CD14-positive monocyte (primary cell): ENCODE data around the gene CCDC121. TPM values are rescaled to one million over a fixed set of nuclear protein-coding genes. Genes with fewer than 3 reads are reported as not detected.
"Not testable (repeated sequence)": the region's sequence is repeated elsewhere in the genome, so short reads cannot be mapped to it uniquely, and the experiment has no call there.

ENCODE experiments used
- DNase-seq, 3 donors: peaks; one replicate each; pipeline ENCODE4 v3.0.0-alpha.2; 2011 to 2022
- H2AFZ ChIP-seq: 2 replicates; pipeline ENCODE4 v1.6.0; 2012; ENCODE audit warnings: mild to moderate bottlenecking, low read depth, low read length, inconsistent platforms; ENCODE audit not compliant: insufficient read depth, poor library complexity, severe bottlenecking
- H3K27ac ChIP-seq, 2 donors: 1 replicate in 1 of 2; 2 replicates in 1 of 2; pipeline ENCODE4 v1.5.1; 2012 to 2013; ENCODE audit warnings: low read length in 2 of 2, control low read depth in 1 of 2, inconsistent platforms in 1 of 2, low read depth in 1 of 2, mild to moderate bottlenecking in 1 of 2
- H3K27me3 ChIP-seq, 2 donors: one replicate each; pipeline versions ENCODE4 v1.6.0 to v1.6.1; 2011 to 2013; ENCODE audit warnings: low read length in 2 of 2; ENCODE audit not compliant: control insufficient read depth in 2 of 2, insufficient read depth in 2 of 2
- H3K36me3 ChIP-seq, 2 donors: replicated peaks in 1 of 2; 1 replicate in 1 of 2; 2 replicates in 1 of 2; pipeline versions ENCODE4 v1.5.1 to v1.6.1; 2012 to 2013; ENCODE audit warnings: low read length in 2 of 2, control low read depth in 1 of 2, inconsistent platforms in 1 of 2, mild to moderate bottlenecking in 1 of 2; ENCODE audit not compliant: insufficient read depth in 2 of 2, control insufficient read depth in 1 of 2
- H3K4me1 ChIP-seq, 2 donors: 1 replicate in 1 of 2; 2 replicates in 1 of 2; pipeline versions ENCODE4 v1.5.1 to v1.6.1; 2012 to 2013; ENCODE audit warnings: low read length in 2 of 2, control low read depth in 1 of 2, inconsistent platforms in 1 of 2, mild to moderate bottlenecking in 1 of 2, moderate library complexity in 1 of 2; ENCODE audit not compliant: insufficient read depth in 2 of 2, control insufficient read depth in 1 of 2
- H3K4me2 ChIP-seq: replicated peaks from 2 replicates; pipeline ENCODE3; 2012; ENCODE audit warnings: low read length, moderate library complexity, mild to moderate bottlenecking; ENCODE audit not compliant: poor library complexity, severe bottlenecking; ENCODE audit errors: extremely low read depth
- H3K4me3 ChIP-seq, 3 experiments: fragments of 200-600 bp in 1 of 3; sonication (generic) in 1 of 3; replicated peaks in 1 of 3; 1 replicate in 2 of 3; 2 replicates in 1 of 3; pipeline ENCODE4 v1.5.1; 2011 to 2013; ENCODE audit warnings: low read length in 3 of 3, mild to moderate bottlenecking in 3 of 3, control low read depth in 2 of 3, low read depth in 2 of 3, inconsistent platforms in 1 of 3, moderate library complexity in 1 of 3
- H3K79me2 ChIP-seq: 2 replicates; pipeline ENCODE4 v1.6.0; 2012; ENCODE audit warnings: mild to moderate bottlenecking, control low read depth, inconsistent platforms, low read length, moderate library complexity; ENCODE audit not compliant: insufficient read depth
- H3K9ac ChIP-seq: 2 replicates; pipeline ENCODE4 v1.6.0; 2017; ENCODE audit warnings: low read length, mild to moderate bottlenecking; ENCODE audit not compliant: insufficient read depth, poor library complexity, severe bottlenecking
- H3K9me3 ChIP-seq, 2 donors: replicated peaks in 1 of 2; 1 replicate in 1 of 2; 2 replicates in 1 of 2; pipeline versions ENCODE4 v1.5.1 to v1.6.1; 2012 to 2013; ENCODE audit warnings: low read length in 2 of 2, control low read depth in 1 of 2; ENCODE audit not compliant: control insufficient read depth in 1 of 2, insufficient read depth in 1 of 2
- H4K20me1 ChIP-seq: 2 replicates; pipeline ENCODE4 v1.6.0; 2012; ENCODE audit warnings: mild to moderate bottlenecking, low read length, control low read depth, moderate library complexity; ENCODE audit not compliant: insufficient read depth
- H3K27ac Mint-ChIP-seq, 7 donors: one replicate each; pipeline ENCODE4 v1.8.0; 2020; ENCODE audit warnings: mild to moderate bottlenecking in 7 of 7, mixed read lengths in 7 of 7, moderate library complexity in 6 of 7, inconsistent platforms in 2 of 7
- H3K27me3 Mint-ChIP-seq, 3 donors: one replicate each; pipeline ENCODE4 v1.8.0; 2021 to 2022; ENCODE audit warnings: low read depth in 3 of 3, mild to moderate bottlenecking in 3 of 3, mixed read lengths in 3 of 3, moderate library complexity in 3 of 3, inconsistent platforms in 1 of 3
- H3K36me3 Mint-ChIP-seq, 2 donors: one replicate each; pipeline ENCODE4 v1.8.0; 2020; ENCODE audit warnings: mixed read lengths in 2 of 2, inconsistent platforms in 1 of 2, mild to moderate bottlenecking in 1 of 2
- H3K4me1 Mint-ChIP-seq: one replicate; pipeline ENCODE4 v1.8.0; 2020; ENCODE audit warnings: mild to moderate bottlenecking, mixed read lengths
- H3K4me3 Mint-ChIP-seq, 2 donors: one replicate each; pipeline ENCODE4 v1.8.0; 2020; ENCODE audit warnings: mild to moderate bottlenecking in 2 of 2, mixed read lengths in 2 of 2, moderate library complexity in 1 of 2
- H3K9me3 Mint-ChIP-seq, 7 donors: one replicate each; pipeline ENCODE4 v1.8.0; 2020 to 2022; ENCODE audit warnings: mixed read lengths in 7 of 7, mild to moderate bottlenecking in 6 of 7, moderate library complexity in 6 of 7, inconsistent platforms in 2 of 7
- CTCF ChIP-seq: fragments of 200-600 bp; IDR thresholded peaks from one replicate; pipeline ENCODE4 v1.8.0; 2022; ENCODE audit warnings: antibody characterized with exemption, mild to moderate bottlenecking
- WGBS: methylation state at CpG from one replicate; pipeline ENCODE4 v1.1.5; 2013; ENCODE audit warnings: missing lambda C conversion rate; ENCODE audit not compliant: insufficient coverage; 5-methylcytosine and 5-hydroxymethylcytosine counted together
- intact Hi-C, 2 donors: fragments of 100-400 bp; cut with micrococcal nuclease; formaldehyde crosslinking; loops; one replicate each; pipeline versions ENCODE4 v1.15.0 to v1.15.1; 2023
- polyA plus RNA-seq, 3 donors: library from polyadenylated mRNA; depleted of rRNA in 1 of 3; unstranded in 2 of 3; stranded (reverse) in 1 of 3; fragments of 300-500 nt in 2 of 3; fragments of >200 nt in 1 of 3; fragmentation: Illumina TruSeq in 2 of 3; gene quantifications; 1 replicate in 2 of 3; 2 replicates in 1 of 3; pipeline ENCODE4 v1.2.3, GENCODE V29; 2012 to 2021

The CCDC121 gene
- polyA plus RNA-seq, 3 donors, result 0.22 to 0.61 (median 0.53) TPM

- H3K9me3 Mint-ChIP-seq, result no peaks in the 10 kb centered on the region
- Histone ChIP-seq H3K9me3 (no peaks in the 10 kb centered on the region), H3K9ac (peak overlapping the region; percentile 92), H3K79me2 (peaks cover 35% of the 10 kb centered on the region), H4K20me1 (no peaks in the 10 kb centered on the region), H3K4me2 (peak overlapping the region; percentile 92), H3K4me3 (peak overlapping the region; percentile 66 to 95 (median 72)), H3K4me1 (peaks cover 30 to 35% of the 10 kb centered on the region in 2 donors), H3K27me3 (no peaks in the 10 kb centered on the region), H2AFZ (peak overlapping the region; percentile 62), H3K36me3 (peaks cover 34 to 48% of the 10 kb centered on the region in 2 donors), H3K27ac (peak overlapping the region; percentile 73 to 96)
- intact Hi-C loops, result no loop called here
- H3K27ac Mint-ChIP-seq, result no peak overlapping the region
- peak; percentile 70 to 90 (median 85) for DNase-seq
- peaks cover 0 to 3% (median 0%) of the 10 kb centered on the region in 3 donors for H3K27me3 Mint-ChIP-seq
- no peak overlapping the region for H3K4me3 Mint-ChIP-seq
- H3K4me1 Mint-ChIP-seq, result peaks cover 21% of the 10 kb centered on the region
- no peak for TF ChIP-seq CTCF
- WGBS, result 2% methylated on average over 11 of the region's 21 CpGs
- H3K36me3 Mint-ChIP-seq, result peaks cover 34 to 45% of the 10 kb centered on the region in 2 donors
These were observed 647 bp downstream of the CCDC121 start for GRCh38 chr2:27627963-27628766.

GRCh38 chr2:27626921-27627320 is 1.9 kb downstream of the CCDC121 start:
- H2AFZ ChIP-seq, H3K27me3 ChIP-seq, H3K27ac Mint-ChIP-seq, H4K20me1 ChIP-seq, H3K9me3 Mint-ChIP-seq, H3K9me3 ChIP-seq, H3K9ac ChIP-seq, intact Hi-C loops, H3K27me3 Mint-ChIP-seq: not testable (repeated sequence)
- Histone ChIP-seq H3K79me2 (peaks cover 34% of the 10 kb centered on the region), H3K4me2 (peak overlapping the region; percentile 19), H3K36me3 (peaks cover 35 to 49% of the 10 kb centered on the region in 2 donors), H3K27ac (peak overlapping the region; percentile 6 to 96), H3K4me1 (peaks cover 30 to 35% of the 10 kb centered on the region in 2 donors), H3K4me3 (peak overlapping the region in 1 of 3 experiments; percentile 32)
- DNase-seq, result peak; percentile 12 to 58 (median 43)
- WGBS, result 0% methylated on average over 3 of the region's 3 CpGs
- Mint-ChIP-seq H3K4me1 (peaks cover 21% of the 10 kb centered on the region), H3K36me3 (peaks cover 40 to 48% of the 10 kb centered on the region in 2 donors), H3K4me3 (peak overlapping the region in 1 of 2 donors; percentile 72)

DNA sequence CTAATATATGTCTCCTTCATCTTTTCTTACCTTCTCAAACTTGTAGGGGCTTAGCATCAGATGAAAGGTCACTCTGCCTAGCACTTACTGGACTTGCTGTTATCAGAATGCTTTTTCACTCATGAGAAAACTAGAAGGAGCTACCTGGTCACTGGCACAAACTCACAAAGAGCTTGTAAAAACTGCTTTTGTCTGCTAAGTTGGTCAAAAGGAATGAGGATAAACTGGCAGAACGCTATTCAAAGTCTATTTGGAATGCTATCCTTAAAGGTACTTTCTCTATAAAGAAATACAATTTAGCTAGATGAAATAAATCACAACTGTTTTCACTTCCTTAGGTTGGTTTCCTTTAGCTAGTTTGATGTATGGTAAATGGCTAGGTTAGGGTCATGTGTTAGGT is 2.5 kb downstream of the CCDC121 start:
- H3K9me3 Mint-ChIP-seq, H3K27me3 ChIP-seq, H2AFZ ChIP-seq, H3K9ac ChIP-seq, intact Hi-C loops, H4K20me1 ChIP-seq, DNase-seq, H3K4me2 ChIP-seq, H3K27me3 Mint-ChIP-seq, H3K4me3 Mint-ChIP-seq, H3K4me3 ChIP-seq, H3K9me3 ChIP-seq: not testable (repeated sequence)
- peaks cover 37 to 49% of the 10 kb centered on the region in 2 donors for H3K36me3 ChIP-seq
- Mint-ChIP-seq H3K36me3 (peaks cover 41 to 49% of the 10 kb centered on the region in 2 donors), H3K4me1 (peaks cover 21% of the 10 kb centered on the region), H3K27ac (peak overlapping the region in 2 of 7 donors; percentile 36 to 53)
- peak overlapping the region in 1 of 2 donors; percentile 96 for H3K27ac ChIP-seq
- peaks cover 30 to 35% of the 10 kb centered on the region in 2 donors for H3K4me1 ChIP-seq
- peaks cover 28% of the 10 kb centered on the region for H3K79me2 ChIP-seq
- no CpG with 5 or more reads among the region's 1 CpG for WGBS
